Measurements from ENCODE around the gene LAMA2. TPM values are rescaled to one million over a fixed set of nuclear protein-coding genes. Genes with fewer than 3 reads are reported as not detected.

Gene LAMA2
- polyA plus RNA-seq, 3 donors = not detected

GRCh38 chr6:129233458-129234134, 350.7 kb downstream of the LAMA2 start:
- Histone ChIP-seq H3K4me3 (replicated peaks in 1 of 3; ENCODE audit: low read depth in 2 of 3, low read length in 3 of 3) (no peak overlapping the region), H3K9ac (ENCODE audit: insufficient read depth, low read length, poor library complexity, severe bottlenecking) (no peak overlapping the region)
- no peak for DNase-seq

GRCh38 chr6:129235167-129236000, 352.4 kb downstream of the LAMA2 start:
- H3K4me1 Mint-ChIP-seq = no peaks in the 10 kb centered on the region
- H3K27me3 ChIP-seq (ENCODE audit: control insufficient read depth in 2 of 2, insufficient read depth in 2 of 2, low read length in 2 of 2) = no peaks in the 10 kb centered on the region
- intact Hi-C loops (cut with micrococcal nuclease) = no loop called here
- no peak overlapping the region for H3K9ac ChIP-seq (ENCODE audit: insufficient read depth, low read length, poor library complexity, severe bottlenecking)
- no peak overlapping the region for H3K4me2 ChIP-seq (replicated peaks; ENCODE audit: extremely low read depth, low read length, poor library complexity, severe bottlenecking)
- no peaks in the 10 kb centered on the region for H3K27me3 Mint-ChIP-seq (ENCODE audit: low read depth in 3 of 3)
- no peak for DNase-seq
- H3K27ac Mint-ChIP-seq = no peak overlapping the region
- TF ChIP-seq, protein P1, sequence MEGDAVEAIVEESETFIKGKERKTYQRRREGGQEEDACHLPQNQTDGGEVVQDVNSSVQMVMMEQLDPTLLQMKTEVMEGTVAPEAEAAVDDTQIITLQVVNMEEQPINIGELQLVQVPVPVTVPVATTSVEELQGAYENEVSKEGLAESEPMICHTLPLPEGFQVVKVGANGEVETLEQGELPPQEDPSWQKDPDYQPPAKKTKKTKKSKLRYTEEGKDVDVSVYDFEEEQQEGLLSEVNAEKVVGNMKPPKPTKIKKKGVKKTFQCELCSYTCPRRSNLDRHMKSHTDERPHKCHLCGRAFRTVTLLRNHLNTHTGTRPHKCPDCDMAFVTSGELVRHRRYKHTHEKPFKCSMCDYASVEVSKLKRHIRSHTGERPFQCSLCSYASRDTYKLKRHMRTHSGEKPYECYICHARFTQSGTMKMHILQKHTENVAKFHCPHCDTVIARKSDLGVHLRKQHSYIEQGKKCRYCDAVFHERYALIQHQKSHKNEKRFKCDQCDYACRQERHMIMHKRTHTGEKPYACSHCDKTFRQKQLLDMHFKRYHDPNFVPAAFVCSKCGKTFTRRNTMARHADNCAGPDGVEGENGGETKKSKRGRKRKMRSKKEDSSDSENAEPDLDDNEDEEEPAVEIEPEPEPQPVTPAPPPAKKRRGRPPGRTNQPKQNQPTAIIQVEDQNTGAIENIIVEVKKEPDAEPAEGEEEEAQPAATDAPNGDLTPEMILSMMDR (IDR thresholded peaks at IDR 0.05) = no peak
- peaks cover 0 to under 1% (median 0%) of the 10 kb centered on the region in 7 donors for H3K9me3 Mint-ChIP-seq
- no peak overlapping the region for H3K4me3 ChIP-seq (replicated peaks in 1 of 3; ENCODE audit: low read depth in 2 of 3, low read length in 3 of 3)
- H3K27ac ChIP-seq (ENCODE audit: low read depth in 1 of 2, low read length in 2 of 2) = no peak overlapping the region
- H3K9me3 ChIP-seq (replicated peaks in 1 of 2; ENCODE audit: control insufficient read depth in 1 of 2, insufficient read depth in 1 of 2, low read length in 2 of 2) = no peaks in the 10 kb centered on the region
- H3K79me2 ChIP-seq (ENCODE audit: insufficient read depth, low read length) = no peaks in the 10 kb centered on the region
- no peaks in the 10 kb centered on the region for H4K20me1 ChIP-seq (ENCODE audit: insufficient read depth, low read length)
- H3K36me3 Mint-ChIP-seq = no peaks in the 10 kb centered on the region
- WGBS (ENCODE audit: insufficient coverage) = no CpG with 5 or more reads among the region's 2 CpGs
- H3K36me3 ChIP-seq (replicated peaks in 1 of 2; ENCODE audit: control insufficient read depth in 1 of 2, insufficient read depth in 2 of 2, low read length in 2 of 2) = no peaks in the 10 kb centered on the region
- no peak overlapping the region for H2AFZ ChIP-seq (ENCODE audit: insufficient read depth, low read depth, low read length, poor library complexity, severe bottlenecking)
- H3K4me3 Mint-ChIP-seq = no peak overlapping the region
- H3K4me1 ChIP-seq (ENCODE audit: control insufficient read depth in 1 of 2, insufficient read depth in 2 of 2, low read length in 2 of 2) = no peaks in the 10 kb centered on the region

More at GRCh38 chr6:129233458-129234134, 350.7 kb downstream of the LAMA2 start:
- Histone ChIP-seq H3K4me1 (ENCODE audit: control insufficient read depth in 1 of 2, insufficient read depth in 2 of 2, low read length in 2 of 2) (no peaks in the 10 kb centered on the region), H3K27me3 (ENCODE audit: control insufficient read depth in 2 of 2, insufficient read depth in 2 of 2, low read length in 2 of 2) (no peaks in the 10 kb centered on the region), H3K79me2 (ENCODE audit: insufficient read depth, low read length) (no peaks in the 10 kb centered on the region), H2AFZ (ENCODE audit: insufficient read depth, low read depth, low read length, poor library complexity, severe bottlenecking) (no peak overlapping the region), H3K9me3 (replicated peaks in 1 of 2; ENCODE audit: control insufficient read depth in 1 of 2, insufficient read depth in 1 of 2, low read length in 2 of 2) (no peaks in the 10 kb centered on the region), H3K36me3 (replicated peaks in 1 of 2; ENCODE audit: control insufficient read depth in 1 of 2, insufficient read depth in 2 of 2, low read length in 2 of 2) (no peaks in the 10 kb centered on the region), H4K20me1 (ENCODE audit: insufficient read depth, low read length) (no peaks in the 10 kb centered on the region), H3K4me2 (replicated peaks; ENCODE audit: extremely low read depth, low read length, poor library complexity, severe bottlenecking) (no peak overlapping the region), H3K27ac (ENCODE audit: low read depth in 1 of 2, low read length in 2 of 2) (no peak overlapping the region)
- Mint-ChIP-seq H3K36me3 (no peaks in the 10 kb centered on the region), H3K27ac (no peak overlapping the region), H3K4me1 (no peaks in the 10 kb centered on the region), H3K9me3 (peaks cover 0 to 3% (median 0%) of the 10 kb centered on the region in 7 donors), H3K4me3 (no peak overlapping the region), H3K27me3 (ENCODE audit: low read depth in 3 of 3) (no peaks in the 10 kb centered on the region)
- TF ChIP-seq, protein P1 (IDR thresholded peaks at IDR 0.05) = no peak
- WGBS (ENCODE audit: insufficient coverage) = 98% methylated on average over 6 of the region's 9 CpGs
- intact Hi-C loops (cut with micrococcal nuclease) = no loop called here
